ENCODE data around the gene NPLOC4.

- TF ChIP-seq RXRA (IDR thresholded peaks at IDR 0.05) = no peak
- no peak for TF ChIP-seq CTCF (IDR thresholded peaks at IDR 0.05; ENCODE audit: low read depth, low read length, missing input control)
- TF ChIP-seq YY1 (IDR thresholded peaks at IDR 0.05) = no peak
- no peak for TF ChIP-seq ZBTB33 (IDR thresholded peaks at IDR 0.05)
- TF ChIP-seq REST (IDR thresholded peaks at IDR 0.05) = no peak
- TF ChIP-seq MAX (IDR thresholded peaks at IDR 0.05) = no peak
- no peak for TF ChIP-seq TAF1 (conservative IDR thresholded peaks at IDR 0.05)
Observed at GRCh38 chr17:81576621-81577277, 60.2 kb downstream of the NPLOC4 start.
